Stimulated activated CD4-positive, alpha-beta T cell treated with anti-CD3 and anti-CD28 coated beads, TNF-alpha, amount 100 ng/mL, for 1 hour (primary cell): ENCODE data around the gene PIK3CD.
"Not testable (repeated sequence)": the region's sequence is repeated elsewhere in the genome, so short reads cannot be mapped to it uniquely, and the experiment has no call there.

Source experiments
- DNase-seq, 3 donors: peaks; one replicate each; pipeline ENCODE4 v3.0.0-alpha.2; 2020; ENCODE audit warnings: low read depth in 3 of 3, low spot score in 1 of 3

The PIK3CD gene

GRCh38 chr1:9653491-9654050, 2.0 kb downstream of the PIK3CD start:
- no peak for DNase-seq

GRCh38 chr1:9654051-9654833, 2.7 kb downstream of the PIK3CD start:
- DNase-seq, result no peak

GRCh38 chr1:9654834-9655723, 3.5 kb downstream of the PIK3CD start:
- no peak for DNase-seq

GRCh38 chr1:9655836-9656235, 4.3 kb downstream of the PIK3CD start:
- no peak for DNase-seq

GRCh38 chr1:9657521-9658032, 6.0 kb downstream of the PIK3CD start:
- no peak for DNase-seq

GRCh38 chr1:9658199-9658598, 6.7 kb downstream of the PIK3CD start:
- no peak for DNase-seq

- no peak for DNase-seq
Observed at GRCh38 chr1:9659328-9659727, 7.8 kb downstream of the PIK3CD start.

GRCh38 chr1:9663257-9663656, 11.7 kb downstream of the PIK3CD start:
- no peak for DNase-seq

GRCh38 chr1:9665193-9665592, 13.7 kb downstream of the PIK3CD start:
- DNase-seq, result no peak

GRCh38 chr1:9668080-9668479, 16.5 kb downstream of the PIK3CD start:
- no peak for DNase-seq

- no peak for DNase-seq
Observed at GRCh38 chr1:9670085-9670484, 18.6 kb downstream of the PIK3CD start.

- no peak for DNase-seq
Observed at GRCh38 chr1:9671377-9672140, 20.0 kb downstream of the PIK3CD start.

- DNase-seq, result no peak
Observed at GRCh38 chr1:9672444-9672843, 20.9 kb downstream of the PIK3CD start.

GRCh38 chr1:9675393-9675792, 23.9 kb downstream of the PIK3CD start:
- no peak for DNase-seq

GRCh38 chr1:9676128-9676527, 24.6 kb downstream of the PIK3CD start:
- DNase-seq, result not testable (repeated sequence)

- DNase-seq, result no peak
Observed at GRCh38 chr1:9676815-9677393, 25.4 kb downstream of the PIK3CD start.

- DNase-seq, result no peak
Observed at GRCh38 chr1:9680091-9680490, 28.6 kb downstream of the PIK3CD start.

- no peak for DNase-seq
Observed at GRCh38 chr1:9680828-9681227, 29.3 kb downstream of the PIK3CD start.

- no peak for DNase-seq
Observed at GRCh38 chr1:9684801-9685200, 33.3 kb downstream of the PIK3CD start.

GRCh38 chr1:9687120-9687873, 35.8 kb downstream of the PIK3CD start:
- peak; percentile 34 to 55 (median 35) for DNase-seq
